Activated CD8-positive, alpha-beta T cell treated with anti-CD3 and anti-CD28 coated beads for 36 hours (primary cell): ENCODE results near the gene LIN7C. TPM values are rescaled to one million over a fixed set of nuclear protein-coding genes. Genes with fewer than 3 reads are reported as not detected.

Experiments
- ATAC-seq: fragments of 200-7000 bp; cut with Tn5 transposase; one replicate; pipeline ENCODE4 v1.10.0; 2021; ENCODE audit warnings: mild to moderate bottlenecking, moderate library complexity
- CTCF ChIA-PET: fragments of 350-600 bp; sonication (Branson Sonifier 250); formaldehyde crosslinking; loops from one replicate; lab custom pipeline; 2021; ENCODE audit warnings: antibody characterized with exemption; lab: Charles Lee
- POLR2A ChIA-PET: fragments of 350-600 bp; sonication (Branson Sonifier 250); formaldehyde crosslinking; loops from one replicate; lab custom pipeline; 2021; ENCODE audit warnings: antibody characterized with exemption; lab: Charles Lee
- DNase-seq: peaks from one replicate; pipeline ENCODE4 v3.0.0-alpha.2; 2020
- H3K27ac Mint-ChIP-seq: one replicate; pipeline ENCODE4 v1.8.0; 2021; ENCODE audit warnings: mild to moderate bottlenecking, mixed read lengths
- H3K27me3 Mint-ChIP-seq: one replicate; pipeline ENCODE4 v1.8.0; 2021; ENCODE audit warnings: mixed read lengths
- H3K36me3 Mint-ChIP-seq: one replicate; pipeline ENCODE4 v1.8.0; 2021; ENCODE audit warnings: low read depth, mixed read lengths
- H3K4me1 Mint-ChIP-seq: one replicate; pipeline ENCODE4 v1.8.0; 2021; ENCODE audit warnings: low read depth, mixed read lengths
- H3K4me3 Mint-ChIP-seq: one replicate; pipeline ENCODE4 v1.8.0; 2021; ENCODE audit warnings: mild to moderate bottlenecking, moderate library complexity, mixed read lengths
- H3K9me3 Mint-ChIP-seq: one replicate; pipeline ENCODE4 v1.8.0; 2021; ENCODE audit warnings: mixed read lengths
- CTCF ChIP-seq: fragments of 200-600 bp; IDR thresholded peaks from one replicate; pipeline ENCODE4 v1.8.0; 2022; ENCODE audit warnings: antibody characterized with exemption, mild to moderate bottlenecking
- intact Hi-C: fragments of 100-400 bp; cut with micrococcal nuclease; formaldehyde crosslinking; loops from one replicate; pipeline ENCODE4 v1.10.0; 2022
- total RNA-seq, 2 experiments: library from RNA; stranded (reverse); gene quantifications; one replicate each; pipeline ENCODE4 v1.2.3, GENCODE V29; 2021

Gene LIN7C
- total RNA-seq, 2 experiments from 2014 or later = 26.9 to 28.9 TPM

GRCh38 chr11:27482793-27483192 is 23.8 kb downstream of the LIN7C start:
- Mint-ChIP-seq H3K36me3 (no peaks in the 10 kb centered on the region), H3K9me3 (no peaks in the 10 kb centered on the region), H3K4me1 (no peaks in the 10 kb centered on the region), H3K27me3 (no peaks in the 10 kb centered on the region), H3K4me3 (no peak overlapping the region), H3K27ac (no peak overlapping the region)
- DNase-seq = no peak
- no peak for ATAC-seq
- CTCF ChIA-PET = interaction anchor here (7.2 kb wide), 1 partner anchor 297 kb away, joined by 103 read pairs; no protein-coding TSS in a partner anchor
- intact Hi-C loops = no loop called here
- no peak for TF ChIP-seq CTCF
- POLR2A ChIA-PET = interaction anchor here (0.7 kb wide), 1 partner anchor 277 kb away, joined by 3 read pairs; no protein-coding TSS in a partner anchor

- Mint-ChIP-seq H3K36me3 (no peaks in the 10 kb centered on the region), H3K27ac (no peak overlapping the region), H3K4me1 (no peaks in the 10 kb centered on the region), H3K9me3 (no peaks in the 10 kb centered on the region), H3K4me3 (no peak overlapping the region), H3K27me3 (no peaks in the 10 kb centered on the region)
- no peak for TF ChIP-seq CTCF
- ATAC-seq = no peak
- ChIA-PET POLR2A (no interaction called here), CTCF (interaction anchor here (1.0 to 1.8 kb wide), 2 partner anchors 14 to 17 kb away, joined by 3 to 5 read pairs; no protein-coding TSS in a partner anchor)
- DNase-seq = no peak
- intact Hi-C loops = no loop called here
Observed at GRCh38 chr11:27481992-27482391, 24.6 kb downstream of the LIN7C start.

- Mint-ChIP-seq H3K36me3 (no peaks in the 10 kb centered on the region), H3K27ac (no peak overlapping the region), H3K4me3 (no peak overlapping the region), H3K27me3 (peaks cover 6% of the 10 kb centered on the region), H3K4me1 (peaks cover 3% of the 10 kb centered on the region), H3K9me3 (no peaks in the 10 kb centered on the region)
- POLR2A ChIA-PET = no interaction called here
- intact Hi-C loops = loop anchor here (10.0 kb wide), 1 partner anchor 113 kb away; the partner anchor contains the start of gene CCDC34
- no peak for ATAC-seq
- no peak for DNase-seq
- CTCF ChIA-PET = interaction anchor here (1.0 to 4.1 kb wide), 3 partner anchors 8 to 87 kb away, joined by 3 to 29 read pairs (median 3); no protein-coding TSS in a partner anchor
- TF ChIP-seq CTCF = no peak
Observed at GRCh38 chr11:27477831-27478230, 28.7 kb downstream of the LIN7C start.

DNA sequence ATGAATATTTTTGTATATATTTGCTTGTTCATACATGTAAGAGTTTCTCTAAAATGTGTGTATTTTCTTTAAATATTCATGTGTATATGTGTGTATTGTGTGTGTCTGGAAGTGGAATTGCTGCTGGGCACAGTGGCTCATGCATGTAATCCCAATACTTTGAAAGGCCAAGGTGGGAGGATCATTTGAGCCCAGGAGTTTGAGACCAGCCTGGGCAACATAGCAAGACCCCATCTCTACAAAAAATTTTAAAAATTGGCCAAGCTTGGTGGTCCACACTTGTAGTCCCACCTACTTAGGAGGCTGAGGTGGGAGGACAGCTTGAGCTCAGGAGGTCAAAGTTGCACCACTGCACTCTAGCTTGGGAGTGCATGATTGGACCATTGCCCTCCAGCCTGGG is 29.3 kb downstream of the LIN7C start:
- no peak overlapping the region for H3K27ac Mint-ChIP-seq
- ChIA-PET POLR2A (no interaction called here), CTCF (interaction anchor here (1.0 to 4.1 kb wide), 3 partner anchors 8 to 293 kb away, joined by 3 to 29 read pairs (median 3); no protein-coding TSS in a partner anchor)
- peaks cover 7% of the 10 kb centered on the region for H3K4me1 Mint-ChIP-seq
- no peak overlapping the region for H3K4me3 Mint-ChIP-seq
- intact Hi-C loops = loop anchor here (10.0 kb wide), 1 partner anchor 112 kb away; the partner anchor contains the start of gene CCDC34
- peaks cover 10% of the 10 kb centered on the region for H3K27me3 Mint-ChIP-seq
- H3K36me3 Mint-ChIP-seq = no peaks in the 10 kb centered on the region
- H3K9me3 Mint-ChIP-seq = no peaks in the 10 kb centered on the region
- no peak for DNase-seq
- ATAC-seq = no peak
- TF ChIP-seq CTCF = no peak

DNA sequence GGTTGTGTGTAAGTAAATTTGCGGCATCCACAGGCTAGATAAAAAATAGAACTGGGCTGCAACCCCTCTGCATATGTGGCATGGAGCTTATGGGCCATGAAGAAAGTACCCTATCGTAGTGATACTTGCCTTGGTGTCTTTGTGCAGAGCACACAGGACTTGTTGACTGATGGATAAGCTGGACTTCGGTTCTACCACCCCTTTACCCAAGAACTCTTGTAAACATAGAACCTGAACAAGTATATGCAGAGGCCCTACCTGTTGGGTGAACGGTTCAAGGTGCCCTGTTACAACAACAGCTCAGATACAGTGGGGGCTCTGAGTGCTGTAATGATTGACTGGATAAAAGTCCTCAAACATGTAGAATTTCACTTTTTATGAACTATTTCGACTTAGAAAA is 30.9 kb downstream of the LIN7C start:
- no peaks in the 10 kb centered on the region for H3K36me3 Mint-ChIP-seq
- ATAC-seq (no peak), DNase-seq (no peak)
- ChIA-PET POLR2A (no interaction called here), CTCF (interaction anchor here (1.1 to 4.1 kb wide), 4 partner anchors 10 to 292 kb away, joined by 3 to 29 read pairs (median 6); no protein-coding TSS in a partner anchor)
- intact Hi-C loops = loop anchor here (10.0 kb wide), 1 partner anchor 111 kb away; the partner anchor contains the start of gene CCDC34
- H3K27ac Mint-ChIP-seq = no peak overlapping the region
- H3K4me1 Mint-ChIP-seq = peaks cover 13% of the 10 kb centered on the region
- no peak for TF ChIP-seq CTCF
- H3K4me3 Mint-ChIP-seq = no peak overlapping the region
- no peaks in the 10 kb centered on the region for H3K9me3 Mint-ChIP-seq
- H3K27me3 Mint-ChIP-seq = peaks cover 13% of the 10 kb centered on the region
